ENCODE results near the gene TTC9C. TPM values are rescaled to one million over a fixed set of nuclear protein-coding genes. Genes with fewer than 3 reads are reported as not detected.

Gene TTC9C
- total and polyA plus RNA-seq, 2 of the 13 experiments (the other 11 are each of a cell fraction or from before 2014, with no cell fraction given) = 28.0 to 36.4 TPM

- TF ChIP-seq ZNF414 (CRISPR knock-in tag; IDR thresholded peaks at IDR 0.05) (no peak), ZSCAN21 (CRISPR knock-in tag; IDR thresholded peaks at IDR 0.05; ENCODE audit: borderline replicate concordance) (no peak), SIX4 (CRISPR knock-in tag; IDR thresholded peaks at IDR 0.05) (no peak), YEATS4 (CRISPR knock-in tag; IDR thresholded peaks at IDR 0.05; ENCODE audit: borderline replicate concordance) (no peak), KDM4B (CRISPR knock-in tag; IDR thresholded peaks at IDR 0.05) (no peak), IRF2 (CRISPR knock-in tag; IDR thresholded peaks at IDR 0.05) (no peak), DPF2 (CRISPR knock-in tag; IDR thresholded peaks at IDR 0.05; ENCODE audit: borderline replicate concordance, low read depth) (no peak), ZNF883 (CRISPR knock-in tag; IDR thresholded peaks at IDR 0.05; ENCODE audit: not compliant biosample characterization) (peak; percentile 12), HNRNPL (IDR thresholded peaks at IDR 0.05; ENCODE audit: low read depth, low read length) (no peak), ZNF616 (CRISPR knock-in tag; IDR thresholded peaks at IDR 0.05; ENCODE audit: low read depth) (no peak), ZNF296 (CRISPR knock-in tag; conservative IDR thresholded peaks at IDR 0.05) (0 out of 2 replicates have a peak, but pooled peaks have one; percentile 12), FOXM1 (CRISPR knock-in tag; IDR thresholded peaks at IDR 0.05) (no peak), HDAC2 (CRISPR knock-in tag; IDR thresholded peaks at IDR 0.05) (no peak), SAFB2 (CRISPR knock-in tag; IDR thresholded peaks at IDR 0.05; ENCODE audit: borderline replicate concordance, low read depth) (no peak), JUND (CRISPR knock-in tag; IDR thresholded peaks at IDR 0.05) (no peak), THAP7 (CRISPR knock-in tag; IDR thresholded peaks at IDR 0.05) (no peak), ARID2 (CRISPR knock-in tag; IDR thresholded peaks at IDR 0.05; ENCODE audit: borderline replicate concordance) (no peak), DNMT1 (CRISPR knock-in tag; IDR thresholded peaks at IDR 0.05) (no peak), ZNF121 (CRISPR knock-in tag; IDR thresholded peaks at IDR 0.05) (0 out of 2 replicates have a peak, but pooled peaks have one; percentile 2), ZNF354B (CRISPR knock-in tag; IDR thresholded peaks at IDR 0.05) (no peak), NONO (IDR thresholded peaks at IDR 0.05) (no peak), NONO (CRISPR knock-in tag; conservative IDR thresholded peaks at IDR 0.05) (no peak), PRPF4 (IDR thresholded peaks at IDR 0.05; ENCODE audit: low read depth, low read length, poor library complexity, severe bottlenecking) (no peak), ZNF7 (CRISPR knock-in tag; IDR thresholded peaks at IDR 0.05) (no peak), KMT2B (CRISPR knock-in tag; IDR thresholded peaks at IDR 0.05) (no peak), PBX2 (CRISPR knock-in tag; IDR thresholded peaks at IDR 0.05) (no peak), ZBTB33 (CRISPR knock-in tag; IDR thresholded peaks at IDR 0.05) (no peak), FLYWCH1 (CRISPR knock-in tag; IDR thresholded peaks at IDR 0.05) (no peak)
These were observed 1.4 kb upstream of the TTC9C start (continued) for GRCh38 chr11:62726915-62727164.
